Mesendoderm (in vitro differentiated cells): ENCODE measurements around the gene PSMD5.

Experiments
- DNase-seq: peaks from one replicate; pipeline ENCODE4 v3.0.0; 2013
- H2AK5ac ChIP-seq: 2 replicates; pipeline ENCODE4 v1.6.1; 2013; ENCODE audit warnings: low read length, inconsistent platforms
- H2BK120ac ChIP-seq: 2 replicates; pipeline ENCODE4 v1.6.1; 2013; ENCODE audit warnings: low read depth, mild to moderate bottlenecking, low read length, moderate library complexity, mixed read lengths
- H2BK15ac ChIP-seq: replicated peaks from 2 replicates; pipeline ENCODE4 v1.6.1; 2013; ENCODE audit warnings: low read depth, mild to moderate bottlenecking, moderate library complexity
- H2BK5ac ChIP-seq: 2 replicates; pipeline ENCODE4 v1.6.1; 2013; ENCODE audit warnings: low read length, inconsistent platforms
- H3K18ac ChIP-seq: 2 replicates; pipeline ENCODE4 v1.6.1; 2013; ENCODE audit warnings: mild to moderate bottlenecking, low read length, mixed read lengths
- H3K23ac ChIP-seq: one replicate; pipeline ENCODE4 v1.6.1; 2013; ENCODE audit warnings: low read length
- H3K27ac ChIP-seq: 2 replicates; pipeline ENCODE4 v1.5.1; 2013; ENCODE audit warnings: low read depth, mild to moderate bottlenecking, inconsistent platforms, low read length, moderate library complexity
- H3K27me3 ChIP-seq: 2 replicates; pipeline ENCODE4 v1.6.1; 2013; ENCODE audit warnings: low read length, control low read depth, mild to moderate bottlenecking, inconsistent platforms; ENCODE audit not compliant: insufficient read depth, poor library complexity
- H3K36me3 ChIP-seq: 2 replicates; pipeline ENCODE4 v1.6.1; 2013; ENCODE audit warnings: low read length, inconsistent platforms; ENCODE audit not compliant: control insufficient read depth, insufficient read depth
- H3K4ac ChIP-seq: one replicate; pipeline ENCODE4 v1.6.1; 2013; ENCODE audit warnings: low read depth, mild to moderate bottlenecking, low read length, moderate library complexity
- H3K4me1 ChIP-seq: 2 replicates; pipeline ENCODE4 v1.6.1; 2013; ENCODE audit warnings: low read depth, low read length, inconsistent platforms; ENCODE audit not compliant: control insufficient read depth
- H3K4me2 ChIP-seq: 2 replicates; pipeline ENCODE4 v1.6.1; 2013; ENCODE audit warnings: low read length
- H3K4me3 ChIP-seq: 2 replicates; pipeline ENCODE4 v1.5.1; 2013; ENCODE audit warnings: mild to moderate bottlenecking, low read length
- H3K56ac ChIP-seq: one replicate; pipeline ENCODE4 v1.6.1; 2013; ENCODE audit warnings: low read length
- H3K79me1 ChIP-seq: 2 replicates; pipeline ENCODE4 v1.6.1; 2013; ENCODE audit warnings: low read length, inconsistent platforms
- H3K79me2 ChIP-seq: 2 replicates; pipeline ENCODE4 v1.6.1; 2013; ENCODE audit warnings: mild to moderate bottlenecking, low read length; ENCODE audit not compliant: control insufficient read depth, insufficient read depth
- H3K9ac ChIP-seq: 2 replicates; pipeline ENCODE4 v1.6.1; 2013; ENCODE audit warnings: low read length, inconsistent platforms
- H4K5ac ChIP-seq: one replicate; pipeline ENCODE4 v1.6.1; 2013; ENCODE audit warnings: low read length
- H4K8ac ChIP-seq: one replicate; pipeline ENCODE4 v1.6.1; 2013; ENCODE audit warnings: low read depth, mild to moderate bottlenecking, control low read depth, low read length, moderate library complexity
- WGBS: extraction: QIAGEN DNeasy Blood & Tissue Kit; methylation state at CpG from one replicate; pipeline ENCODE4 v1.1.7; 2013; ENCODE audit warnings: low lambda C conversion rate, missing lambda C conversion rate; ENCODE audit not compliant: insufficient coverage; ENCODE audit errors: extremely low coverage; 5-methylcytosine and 5-hydroxymethylcytosine counted together

The PSMD5 gene

GRCh38 chr9:120852240-120853010 is 9.7 kb upstream of the PSMD5 start:
- peaks cover 2% of the 10 kb centered on the region for H3K4me1 ChIP-seq
- peak; percentile 75 for DNase-seq
- peak overlapping the region; percentile 14 for H3K27ac ChIP-seq
- no peak overlapping the region for H4K8ac ChIP-seq
- no peaks in the 10 kb centered on the region for H3K36me3 ChIP-seq
- H2AK5ac ChIP-seq: no peak overlapping the region
- H2BK120ac ChIP-seq: no peak overlapping the region
- no CpG with 5 or more reads among the region's 5 CpGs for WGBS
- no peak overlapping the region for H4K5ac ChIP-seq
- no peak overlapping the region for H3K4me3 ChIP-seq
- no peak overlapping the region for H2BK5ac ChIP-seq
- H3K56ac ChIP-seq: peak overlapping the region; percentile 26
- H3K27me3 ChIP-seq: no peaks in the 10 kb centered on the region
- H3K18ac ChIP-seq: no peak overlapping the region
- H3K9ac ChIP-seq: no peak overlapping the region
- no peak overlapping the region for H3K4ac ChIP-seq
- no peaks in the 10 kb centered on the region for H3K79me2 ChIP-seq
- no peaks in the 10 kb centered on the region for H3K79me1 ChIP-seq
- no peak overlapping the region for H3K4me2 ChIP-seq
- no peak overlapping the region for H2BK15ac ChIP-seq
- no peak overlapping the region for H3K23ac ChIP-seq

DNA sequence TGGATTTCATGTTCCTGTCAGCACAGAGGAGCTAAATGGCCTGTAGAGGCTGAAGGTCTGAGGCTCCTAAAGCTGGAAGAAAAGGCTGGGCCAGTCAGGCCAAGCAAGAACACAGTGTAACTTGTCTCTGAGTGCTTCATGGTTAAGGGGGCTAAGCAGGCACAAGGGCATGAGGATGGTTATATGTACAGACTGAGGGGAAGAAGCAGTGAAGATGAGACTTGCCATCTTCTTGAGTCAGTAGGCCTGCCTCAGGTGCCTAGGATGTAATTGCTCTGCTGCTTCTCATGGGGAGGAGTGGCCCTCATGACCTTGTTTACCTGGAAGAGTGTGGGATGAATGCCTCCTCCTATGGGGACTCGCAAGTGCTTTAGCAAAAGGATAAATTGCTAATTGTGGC is 8.7 kb upstream of the PSMD5 start:
- H3K79me2 ChIP-seq: no peaks in the 10 kb centered on the region
- H3K27ac ChIP-seq: no peak overlapping the region
- no peak overlapping the region for H2AK5ac ChIP-seq
- H3K9ac ChIP-seq: no peak overlapping the region
- H3K4me1 ChIP-seq: peaks cover 2% of the 10 kb centered on the region
- no peaks in the 10 kb centered on the region for H3K27me3 ChIP-seq
- no peak overlapping the region for H2BK5ac ChIP-seq
- H2BK120ac ChIP-seq: no peak overlapping the region
- H3K4me3 ChIP-seq: no peak overlapping the region
- no peak overlapping the region for H3K4me2 ChIP-seq
- DNase-seq: no peak
- no peak overlapping the region for H3K23ac ChIP-seq
- no peak overlapping the region for H4K5ac ChIP-seq
- no peaks in the 10 kb centered on the region for H3K36me3 ChIP-seq
- no peak overlapping the region for H3K4ac ChIP-seq
- no peak overlapping the region for H2BK15ac ChIP-seq
- H3K18ac ChIP-seq: no peak overlapping the region
- no peaks in the 10 kb centered on the region for H3K79me1 ChIP-seq
- no peak overlapping the region for H3K56ac ChIP-seq
- H4K8ac ChIP-seq: no peak overlapping the region
- no CpG with 5 or more reads among the region's 1 CpG for WGBS

GRCh38 chr9:120850315-120850714 is 7.6 kb upstream of the PSMD5 start:
- no peak overlapping the region for H3K56ac ChIP-seq
- H3K9ac ChIP-seq: no peak overlapping the region
- no peak overlapping the region for H3K18ac ChIP-seq
- no peak for DNase-seq
- no peak overlapping the region for H3K4ac ChIP-seq
- H3K36me3 ChIP-seq: no peaks in the 10 kb centered on the region
- no peak overlapping the region for H4K8ac ChIP-seq
- no peak overlapping the region for H2BK120ac ChIP-seq
- H2BK15ac ChIP-seq: no peak overlapping the region
- H3K4me3 ChIP-seq: no peak overlapping the region
- H3K79me2 ChIP-seq: no peaks in the 10 kb centered on the region
- no peak overlapping the region for H4K5ac ChIP-seq
- H3K4me2 ChIP-seq: no peak overlapping the region
- H2AK5ac ChIP-seq: no peak overlapping the region
- no peak overlapping the region for H3K27ac ChIP-seq
- no peak overlapping the region for H3K23ac ChIP-seq
- H3K79me1 ChIP-seq: no peaks in the 10 kb centered on the region
- no CpG with 5 or more reads among the region's 3 CpGs for WGBS
- no peak overlapping the region for H2BK5ac ChIP-seq
- H3K27me3 ChIP-seq: no peaks in the 10 kb centered on the region
- H3K4me1 ChIP-seq: peaks cover 2% of the 10 kb centered on the region

GRCh38 chr9:120846906-120847305 is 4.2 kb upstream of the PSMD5 start:
- no peak overlapping the region for H3K4me3 ChIP-seq

DNA sequence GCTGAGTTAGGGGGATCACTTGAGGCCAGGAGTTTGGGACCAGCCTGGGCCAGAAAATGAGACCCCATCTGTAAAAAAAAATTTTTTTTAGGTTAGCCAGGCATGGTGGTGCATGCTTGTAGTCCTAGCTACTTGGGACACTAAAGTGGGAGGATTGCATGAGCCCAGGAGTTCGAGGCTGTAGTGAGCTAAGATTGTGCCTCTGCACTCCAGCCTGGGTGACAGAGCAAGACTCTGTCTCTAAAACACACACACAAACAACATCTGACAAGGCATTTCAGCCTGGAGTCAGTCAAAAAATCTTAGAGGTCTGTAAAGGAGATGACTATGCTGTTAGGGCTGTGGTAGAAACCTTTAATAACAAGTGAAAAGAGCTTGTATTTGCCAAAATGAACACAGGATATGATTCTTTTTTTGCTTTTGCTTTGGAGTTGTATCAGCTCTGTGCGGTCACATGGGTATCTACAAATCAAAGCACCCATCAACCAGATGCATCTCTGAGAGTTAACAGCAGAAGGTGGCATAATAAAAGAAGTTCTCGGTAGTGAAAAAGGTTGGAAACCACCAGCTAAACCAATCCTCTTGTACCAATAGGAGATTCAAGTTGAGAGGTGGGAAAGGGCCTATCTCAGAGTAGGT is 3.6 kb upstream of the PSMD5 start:
- H3K23ac ChIP-seq: no peak overlapping the region

More at GRCh38 chr9:120846906-120847305, 4.2 kb upstream of the PSMD5 start:
- no peak overlapping the region for H3K4ac ChIP-seq
- peaks cover 7% of the 10 kb centered on the region for H3K79me2 ChIP-seq
- H3K23ac ChIP-seq: no peak overlapping the region
- no CpG with 5 or more reads among the region's 1 CpG for WGBS
- no peak overlapping the region for H2BK15ac ChIP-seq
- no peak overlapping the region for H3K9ac ChIP-seq
- no peaks in the 10 kb centered on the region for H3K36me3 ChIP-seq
- no peak overlapping the region for H2AK5ac ChIP-seq
- no peak overlapping the region for H4K8ac ChIP-seq
- no peak overlapping the region for H3K56ac ChIP-seq
- no peaks in the 10 kb centered on the region for H3K27me3 ChIP-seq
- H3K4me2 ChIP-seq: no peak overlapping the region
- no peak overlapping the region for H3K27ac ChIP-seq
- peaks cover 1% of the 10 kb centered on the region for H3K79me1 ChIP-seq
- no peak overlapping the region for H2BK120ac ChIP-seq
- no peak overlapping the region for H4K5ac ChIP-seq
- H2BK5ac ChIP-seq: no peak overlapping the region
- H3K4me1 ChIP-seq: peaks cover 2% of the 10 kb centered on the region
- no peak overlapping the region for H3K18ac ChIP-seq
- peak; percentile 74 for DNase-seq

More for the DNA sequence above, 3.6 kb upstream of the PSMD5 start:
- WGBS: no CpG with 5 or more reads among the region's 3 CpGs
- Histone ChIP-seq H3K27me3 (no peaks in the 10 kb centered on the region), H2BK15ac (no peak overlapping the region), H3K4me3 (no peak overlapping the region), H3K18ac (no peak overlapping the region), H3K4me2 (no peak overlapping the region), H3K4ac (no peak overlapping the region), H4K8ac (no peak overlapping the region), H4K5ac (no peak overlapping the region), H2BK120ac (no peak overlapping the region), H3K27ac (no peak overlapping the region), H3K4me1 (no peaks in the 10 kb centered on the region), H3K79me1 (peaks cover 1% of the 10 kb centered on the region), H2BK5ac (no peak overlapping the region), H3K79me2 (peaks cover 11% of the 10 kb centered on the region), H3K56ac (no peak overlapping the region), H2AK5ac (no peak overlapping the region), H3K9ac (no peak overlapping the region), H3K36me3 (no peaks in the 10 kb centered on the region)
- no peak for DNase-seq
